Keratinocyte (primary cell): Measurements from ENCODE around the gene ZBTB9. TPM values are rescaled to one million over a fixed set of nuclear protein-coding genes. Genes with fewer than 3 reads are reported as not detected.

Experiments used
- DNase-seq: peaks from one replicate; pipeline ENCODE4 v3.0.0-alpha.2; 2011; ENCODE audit warnings: low read depth, missing footprints, low spot score
- FAIRE-seq: peaks from 2 replicates; lab custom pipeline; 2011; peaks lifted over from hg19 to GRCh38; lab: Jason Lieb, UNC
- H2AFZ ChIP-seq: 2 replicates; pipeline ENCODE4 v1.6.0; 2012; ENCODE audit warnings: low read length, control low read depth, inconsistent platforms; ENCODE audit not compliant: control insufficient read depth
- H3K27ac ChIP-seq: 2 replicates; pipeline ENCODE4 v1.5.1; 2011; ENCODE audit warnings: low read length; ENCODE audit not compliant: control insufficient read depth, insufficient read depth
- H3K27me3 ChIP-seq: 3 replicates; pipeline ENCODE4 v1.6.0; 2011; ENCODE audit warnings: low read length; ENCODE audit not compliant: control insufficient read depth, insufficient read depth; ENCODE audit errors: extremely low read depth
- H3K36me3 ChIP-seq, 2 experiments: 2 replicates in 1 of 2; 3 replicates in 1 of 2; pipeline ENCODE4 v1.5.1; 2011; ENCODE audit warnings: low read length in 2 of 2, mild to moderate bottlenecking in 1 of 2; ENCODE audit not compliant: control insufficient read depth in 2 of 2, insufficient read depth in 2 of 2; ENCODE audit errors: extremely low read depth in 1 of 2
- H3K4me1 ChIP-seq: 3 replicates; pipeline ENCODE4 v1.5.1; 2011; ENCODE audit warnings: low read length; ENCODE audit not compliant: control insufficient read depth, insufficient read depth; ENCODE audit errors: extremely low read depth
- H3K4me2 ChIP-seq: 3 replicates; pipeline ENCODE4 v1.6.0; 2011; ENCODE audit warnings: low read depth, low read length; ENCODE audit not compliant: control insufficient read depth, insufficient read depth; ENCODE audit errors: extremely low read depth
- H3K4me3 ChIP-seq, 3 experiments: fragments of 200-600 bp in 1 of 3; sonication (generic) in 1 of 3; 2 replicates in 2 of 3; 3 replicates in 1 of 3; pipeline ENCODE4 v1.5.1; 2011 to 2016; ENCODE audit warnings: low read length in 3 of 3, mild to moderate bottlenecking in 3 of 3, control low read depth in 2 of 3, inconsistent platforms in 1 of 3, low read depth in 1 of 3, mixed read lengths in 1 of 3, mixed run types in 1 of 3, moderate library complexity in 1 of 3; ENCODE audit not compliant: control insufficient read depth in 2 of 3, insufficient read depth in 2 of 3; ENCODE audit errors: extremely low read depth in 1 of 3
- H3K79me2 ChIP-seq: 2 replicates; pipeline ENCODE4 v1.6.0; 2012; ENCODE audit warnings: low read length; ENCODE audit not compliant: control insufficient read depth, insufficient read depth
- H3K9ac ChIP-seq: 3 replicates; pipeline ENCODE4 v1.6.0; 2011; ENCODE audit warnings: low read length; ENCODE audit not compliant: control insufficient read depth, insufficient read depth; ENCODE audit errors: extremely low read depth
- H3K9me1 ChIP-seq: 3 replicates; pipeline ENCODE4 v1.6.0; 2011; ENCODE audit warnings: low read length; ENCODE audit not compliant: control insufficient read depth, insufficient read depth; ENCODE audit errors: extremely low read depth
- H3K9me3 ChIP-seq: 2 replicates; pipeline ENCODE4 v1.5.1; 2012; ENCODE audit warnings: low read depth, low read length; ENCODE audit not compliant: control insufficient read depth
- H4K20me1 ChIP-seq: 3 replicates; pipeline ENCODE4 v1.6.0; 2011; ENCODE audit warnings: low read length; ENCODE audit not compliant: control insufficient read depth, insufficient read depth; ENCODE audit errors: extremely low read depth
- CTCF ChIP-seq, 3 experiments: IDR thresholded peaks in 1 of 3; conservative IDR thresholded peaks in 1 of 3; optimal IDR thresholded peaks in 1 of 3; 2 replicates in 2 of 3; 3 replicates in 1 of 3; pipeline versions ENCODE3 to v1.5.1; 2011; ENCODE audit warnings: low read length in 3 of 3, mild to moderate bottlenecking in 3 of 3, moderate library complexity in 2 of 3, control low read depth in 1 of 3, inconsistent platforms in 1 of 3; ENCODE audit not compliant: insufficient read depth in 2 of 3; ENCODE audit errors: extremely low read depth in 1 of 3
- EZH2 ChIP-seq: IDR thresholded peaks from one replicate; pipeline ENCODE4 v1.6.1; 2012; ENCODE audit warnings: inconsistent platforms, mild to moderate bottlenecking, low read length, moderate library complexity
- dilution Hi-C: fragments of 300-500 bp; cut with MboI; formaldehyde crosslinking; loops from one replicate; pipeline ENCODE4 v1.7.0; 2020; ENCODE audit warnings: low sequenced_read_pairs; ENCODE audit not compliant: extremely low pct_ligation_motif_present
- polyA plus RNA-seq, 5 experiments: library from polyadenylated mRNA; depleted of rRNA in 3 of 5; stranded (reverse) in 3 of 5; stranded (forward) in 1 of 5; unstranded in 1 of 5; fragments of >200 nt; gene quantifications; 1 replicate in 1 of 5; 2 replicates in 3 of 5; 3 replicates in 1 of 5; pipeline versions ENCODE4 v1.2.1 to v1.2.3, GENCODE V29; 2011 to 2012; ENCODE audit warnings: missing spikeins in 2 of 5, low read depth in 1 of 5, low replicate concordance in 1 of 5

ZBTB9 gene
- polyA plus RNA-seq, 1 donor (not counting 4 experiments of a cell fraction or from before 2014, with no cell fraction given), result 7.8 TPM

- no peaks in the 10 kb centered on the region for H3K9me3 ChIP-seq
- TF ChIP-seq CTCF (optimal IDR thresholded peaks at IDR 0.05 in 1 of 3, IDR thresholded peaks at IDR 0.05 in 1 of 3, conservative IDR thresholded peaks at IDR 0.05 in 1 of 3; ENCODE audit: extremely low read depth in 1 of 3, insufficient read depth in 2 of 3, low read length in 3 of 3), result no peak
- no peak for TF ChIP-seq EZH2
- H3K4me2 ChIP-seq, result no peak overlapping the region
- no peak overlapping the region for H3K27ac ChIP-seq
- H3K4me3 ChIP-seq, result no peak overlapping the region
- dilution Hi-C loops, result no loop called here
- no peak overlapping the region for H3K9ac ChIP-seq
- DNase-seq, result no peak
- H2AFZ ChIP-seq, result no peak overlapping the region
- no peaks in the 10 kb centered on the region for H3K4me1 ChIP-seq
- H3K36me3 ChIP-seq, result peaks cover 13 to 14% of the 10 kb centered on the region in 2 experiments
- no peak for FAIRE-seq
- H3K79me2 ChIP-seq, result no peaks in the 10 kb centered on the region
- H4K20me1 ChIP-seq, result no peaks in the 10 kb centered on the region
- H3K27me3 ChIP-seq, result no peaks in the 10 kb centered on the region
- no peaks in the 10 kb centered on the region for H3K9me1 ChIP-seq
Observed at GRCh38 chr6:33437666-33438065, 16.7 kb upstream of the ZBTB9 start.

GRCh38 chr6:33438978-33439594, 15.3 kb upstream of the ZBTB9 start:
- Histone ChIP-seq H3K4me1 (no peaks in the 10 kb centered on the region), H3K4me3 (no peak overlapping the region), H3K79me2 (no peaks in the 10 kb centered on the region), H3K9ac (no peak overlapping the region), H3K27ac (no peak overlapping the region), H3K36me3 (peaks cover 14 to 16% of the 10 kb centered on the region in 2 experiments), H3K9me1 (no peaks in the 10 kb centered on the region), H3K27me3 (no peaks in the 10 kb centered on the region), H3K9me3 (no peaks in the 10 kb centered on the region), H2AFZ (no peak overlapping the region), H4K20me1 (no peaks in the 10 kb centered on the region), H3K4me2 (no peak overlapping the region)
- TF ChIP-seq EZH2 (no peak), CTCF (optimal IDR thresholded peaks at IDR 0.05 in 1 of 3, IDR thresholded peaks at IDR 0.05 in 1 of 3, conservative IDR thresholded peaks at IDR 0.05 in 1 of 3; ENCODE audit: extremely low read depth in 1 of 3, insufficient read depth in 2 of 3, low read length in 3 of 3) (no peak)
- DNase-seq (no peak), FAIRE-seq (no peak)
- dilution Hi-C loops, result no loop called here
